Activated naive CD8-positive, alpha-beta T cell treated with anti-CD3 and anti-CD28 coated beads, Interleukin-2, amount 10 ng/mL, durations not matched to agents 7 days and 5 days (primary cell): Measurements from ENCODE around the gene STK10. TPM values are rescaled to one million over a fixed set of nuclear protein-coding genes. Genes with fewer than 3 reads are reported as not detected.
A peak's percentile ranks its signal among the peaks of the same experiment; 100 is the strongest.
"Not testable (repeated sequence)": the region's sequence is repeated elsewhere in the genome, so short reads cannot be mapped to it uniquely, and the experiment has no call there.

Experiments
- ATAC-seq: fragments of 150-1000 bp; cut with Tn5 transposase; one replicate; pipeline ENCODE4 v1.10.0; 2021; ENCODE audit warnings: low read depth, moderate library complexity
- POLR2A ChIA-PET: fragments of 350-600 bp; sonication (Branson Sonifier 250); formaldehyde crosslinking; loops from one replicate; lab custom pipeline; 2021; ENCODE audit warnings: antibody characterized with exemption; lab: Charles Lee
- DNase-seq: peaks from one replicate; pipeline ENCODE4 v3.0.0; 2021
- H3K27ac Mint-ChIP-seq: one replicate; pipeline ENCODE4 v1.8.0; 2022; ENCODE audit warnings: mild to moderate bottlenecking, mixed read lengths
- H3K27me3 Mint-ChIP-seq: one replicate; pipeline ENCODE4 v1.8.0; 2022; ENCODE audit warnings: mild to moderate bottlenecking, moderate library complexity, mixed read lengths
- H3K36me3 Mint-ChIP-seq: one replicate; pipeline ENCODE4 v1.8.0; 2021; ENCODE audit warnings: mild to moderate bottlenecking, mixed read lengths
- H3K4me1 Mint-ChIP-seq: one replicate; pipeline ENCODE4 v1.8.0; 2021; ENCODE audit warnings: mixed read lengths
- H3K4me3 Mint-ChIP-seq: one replicate; pipeline ENCODE4 v1.8.0; 2022; ENCODE audit warnings: mild to moderate bottlenecking, moderate library complexity, mixed read lengths
- H3K9me3 Mint-ChIP-seq: one replicate; pipeline ENCODE4 v1.8.0; 2021; ENCODE audit warnings: mixed read lengths
- total RNA-seq, 2 experiments: library from RNA; stranded (reverse); gene quantifications; one replicate each; pipeline ENCODE4 v1.2.3, GENCODE V29; 2021

STK10 gene
- total RNA-seq, 2 experiments from 2014 or later, result 319 to 320 TPM

GRCh38 chr5:172169216-172169615 is 18.8 kb downstream of the STK10 start:
- Mint-ChIP-seq H3K9me3 (no peaks in the 10 kb centered on the region), H3K4me3 (no peak overlapping the region), H3K27me3 (no peaks in the 10 kb centered on the region), H3K36me3 (peaks cover 37% of the 10 kb centered on the region), H3K4me1 (peaks cover 62% of the 10 kb centered on the region), H3K27ac (peak overlapping the region; percentile 73)
- ATAC-seq, result no peak
- POLR2A ChIA-PET, result interaction anchor here (0.6 to 8.2 kb wide), 3 partner anchors 17 to 1723 kb away, joined by 3 to 217 read pairs (median 6); no protein-coding TSS in a partner anchor
- DNase-seq, result no peak

- Mint-ChIP-seq H3K27me3 (no peaks in the 10 kb centered on the region), H3K4me1 (peaks cover 57% of the 10 kb centered on the region), H3K36me3 (peaks cover 32% of the 10 kb centered on the region), H3K27ac (peak overlapping the region; percentile 34), H3K9me3 (no peaks in the 10 kb centered on the region), H3K4me3 (no peak overlapping the region)
- DNase-seq, result no peak
- POLR2A ChIA-PET, result interaction anchor here (0.8 kb wide), 1 partner anchor 18 kb away, joined by 6 read pairs; no protein-coding TSS in a partner anchor
- ATAC-seq, result no peak
These were observed 19.7 kb downstream of the STK10 start for GRCh38 chr5:172168311-172168710.

GRCh38 chr5:172167895-172168294 is 20.1 kb downstream of the STK10 start:
- DNase-seq, result no peak
- H3K27ac Mint-ChIP-seq, result peak overlapping the region; percentile 34
- H3K4me3 Mint-ChIP-seq, result no peak overlapping the region
- ATAC-seq, result no peak
- no peaks in the 10 kb centered on the region for H3K9me3 Mint-ChIP-seq
- H3K27me3 Mint-ChIP-seq, result no peaks in the 10 kb centered on the region
- POLR2A ChIA-PET, result no interaction called here
- peaks cover 30% of the 10 kb centered on the region for H3K36me3 Mint-ChIP-seq
- H3K4me1 Mint-ChIP-seq, result peaks cover 53% of the 10 kb centered on the region

- Mint-ChIP-seq H3K9me3 (no peaks in the 10 kb centered on the region), H3K4me1 (peaks cover 42% of the 10 kb centered on the region), H3K27me3 (no peaks in the 10 kb centered on the region), H3K27ac (no peak overlapping the region), H3K4me3 (no peak overlapping the region), H3K36me3 (peaks cover 34% of the 10 kb centered on the region)
- no peak for ATAC-seq
- POLR2A ChIA-PET, result interaction anchor here (1.0 kb wide), 1 partner anchor 10 kb away, joined by 3 read pairs; no protein-coding TSS in a partner anchor
- DNase-seq, result no peak
These were observed 21.8 kb downstream of the STK10 start for GRCh38 chr5:172166030-172166826.

GRCh38 chr5:172165465-172165864 is 22.6 kb downstream of the STK10 start:
- POLR2A ChIA-PET, result interaction anchor here (1.0 kb wide), 1 partner anchor 9 kb away, joined by 3 read pairs; no protein-coding TSS in a partner anchor
- ATAC-seq (no peak), DNase-seq (no peak)
- Mint-ChIP-seq H3K4me3 (no peak overlapping the region), H3K36me3 (peaks cover 37% of the 10 kb centered on the region), H3K9me3 (no peaks in the 10 kb centered on the region), H3K27me3 (no peaks in the 10 kb centered on the region), H3K27ac (no peak overlapping the region), H3K4me1 (peaks cover 42% of the 10 kb centered on the region)

GRCh38 chr5:172164769-172165212 is 23.2 kb downstream of the STK10 start:
- Mint-ChIP-seq H3K4me3 (no peak overlapping the region), H3K4me1 (peaks cover 39% of the 10 kb centered on the region), H3K36me3 (peaks cover 33% of the 10 kb centered on the region), H3K9me3 (no peaks in the 10 kb centered on the region), H3K27ac (no peak overlapping the region), H3K27me3 (no peaks in the 10 kb centered on the region)
- POLR2A ChIA-PET, result interaction anchor here (0.8 to 2.9 kb wide), 3 partner anchors 8 to 20 kb away, joined by 3 to 14 read pairs (median 3); no protein-coding TSS in a partner anchor
- no peak for DNase-seq
- no peak for ATAC-seq

DNA sequence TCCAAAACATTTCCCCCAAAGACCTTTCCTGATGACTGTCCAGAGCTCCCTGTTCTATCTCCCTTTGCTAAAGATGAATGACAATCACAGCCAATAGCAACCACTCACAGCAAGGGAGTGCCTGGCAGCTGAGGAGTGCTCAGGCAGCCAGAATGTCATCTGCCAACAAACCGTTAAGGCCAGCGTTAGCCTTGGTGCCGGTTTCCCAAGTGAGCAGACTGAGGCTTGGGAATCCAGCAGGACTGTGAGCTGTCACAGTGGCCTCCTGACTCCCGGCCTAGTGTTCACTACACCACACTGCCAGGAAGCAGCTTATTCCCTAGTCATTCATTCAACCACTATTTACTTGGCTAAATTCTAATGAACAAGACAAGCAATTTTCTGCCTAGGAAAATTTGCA is 24.7 kb downstream of the STK10 start:
- DNase-seq (no peak), ATAC-seq (no peak)
- no peak overlapping the region for H3K27ac Mint-ChIP-seq
- no peak overlapping the region for H3K4me3 Mint-ChIP-seq
- no peaks in the 10 kb centered on the region for H3K9me3 Mint-ChIP-seq
- peaks cover 33% of the 10 kb centered on the region for H3K4me1 Mint-ChIP-seq
- H3K36me3 Mint-ChIP-seq, result peaks cover 31% of the 10 kb centered on the region
- POLR2A ChIA-PET, result interaction anchor here (1.2 to 2.9 kb wide), 3 partner anchors 11 to 23 kb away, joined by 3 to 14 read pairs (median 3); no protein-coding TSS in a partner anchor
- H3K27me3 Mint-ChIP-seq, result no peaks in the 10 kb centered on the region

GRCh38 chr5:172162987-172163343 is 25.1 kb downstream of the STK10 start:
- no peaks in the 10 kb centered on the region for H3K27me3 Mint-ChIP-seq
- H3K4me1 Mint-ChIP-seq, result peaks cover 32% of the 10 kb centered on the region
- H3K9me3 Mint-ChIP-seq, result no peaks in the 10 kb centered on the region
- peaks cover 31% of the 10 kb centered on the region for H3K36me3 Mint-ChIP-seq
- ATAC-seq (no peak), DNase-seq (no peak)
- no peak overlapping the region for H3K4me3 Mint-ChIP-seq
- H3K27ac Mint-ChIP-seq, result no peak overlapping the region
- POLR2A ChIA-PET, result interaction anchor here (1.2 to 2.9 kb wide), 3 partner anchors 11 to 23 kb away, joined by 3 to 14 read pairs (median 3); no protein-coding TSS in a partner anchor

- POLR2A ChIA-PET, result interaction anchor here (0.6 to 2.9 kb wide), 3 partner anchors 8 to 18 kb away, joined by 3 to 14 read pairs (median 3); no protein-coding TSS in a partner anchor
- Mint-ChIP-seq H3K9me3 (no peaks in the 10 kb centered on the region), H3K36me3 (peaks cover 31% of the 10 kb centered on the region), H3K27ac (no peak overlapping the region), H3K4me3 (no peak overlapping the region), H3K27me3 (no peaks in the 10 kb centered on the region), H3K4me1 (peaks cover 33% of the 10 kb centered on the region)
- DNase-seq, result no peak
- ATAC-seq, result no peak
These were observed 25.6 kb downstream of the STK10 start for GRCh38 chr5:172162323-172162986.

DNA sequence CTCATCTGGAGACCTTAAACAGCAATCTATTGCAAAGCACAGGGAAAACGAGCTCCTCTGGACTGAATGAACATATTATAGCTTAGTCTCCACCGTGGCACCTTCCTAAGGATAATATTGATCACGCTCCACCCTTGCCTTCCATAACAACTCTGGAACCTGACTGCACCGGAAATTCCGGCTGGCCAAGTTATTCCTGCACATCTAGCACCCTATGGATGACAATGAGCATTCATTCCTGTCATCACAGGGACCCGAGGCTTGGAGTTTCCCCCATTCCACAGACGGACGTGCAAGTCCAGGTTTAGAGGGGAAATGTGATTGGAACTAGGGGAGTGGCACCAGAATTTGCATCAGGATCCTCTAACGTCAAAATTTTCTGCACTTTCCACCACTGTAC is 27.5 kb downstream of the STK10 start:
- POLR2A ChIA-PET, result interaction anchor here (1.1 to 3.4 kb wide), 2 partner anchors 13 to 26 kb away, joined by 3 to 15 read pairs; no protein-coding TSS in a partner anchor
- no peak overlapping the region for H3K4me3 Mint-ChIP-seq
- H3K27me3 Mint-ChIP-seq, result no peaks in the 10 kb centered on the region
- no peak for DNase-seq
- H3K36me3 Mint-ChIP-seq, result peaks cover 34% of the 10 kb centered on the region
- peaks cover 32% of the 10 kb centered on the region for H3K4me1 Mint-ChIP-seq
- peak overlapping the region; percentile 56 for H3K27ac Mint-ChIP-seq
- ATAC-seq, result no peak
- no peaks in the 10 kb centered on the region for H3K9me3 Mint-ChIP-seq

DNA sequence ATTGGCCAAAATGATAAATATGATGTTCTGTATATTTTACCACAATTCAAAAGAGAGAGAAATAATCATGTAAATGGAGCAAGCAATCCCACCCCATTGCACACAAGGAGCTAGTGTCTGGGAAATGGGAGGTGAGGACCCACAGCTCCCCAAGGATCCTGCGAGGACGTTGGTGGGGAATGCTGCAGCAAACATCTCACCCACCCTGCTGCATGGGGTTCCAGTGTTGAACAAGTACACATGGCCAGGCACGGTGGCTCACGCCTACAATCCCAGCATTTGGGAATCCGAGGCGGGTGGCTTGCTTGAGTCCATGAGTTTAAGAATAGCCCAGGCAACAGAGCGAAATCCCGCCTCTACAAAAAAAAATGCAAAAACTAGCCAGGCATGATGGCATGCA is 29.0 kb downstream of the STK10 start:
- POLR2A ChIA-PET, result interaction anchor here (3.4 kb wide), 1 partner anchor 15 kb away, joined by 15 read pairs; no protein-coding TSS in a partner anchor

DNA sequence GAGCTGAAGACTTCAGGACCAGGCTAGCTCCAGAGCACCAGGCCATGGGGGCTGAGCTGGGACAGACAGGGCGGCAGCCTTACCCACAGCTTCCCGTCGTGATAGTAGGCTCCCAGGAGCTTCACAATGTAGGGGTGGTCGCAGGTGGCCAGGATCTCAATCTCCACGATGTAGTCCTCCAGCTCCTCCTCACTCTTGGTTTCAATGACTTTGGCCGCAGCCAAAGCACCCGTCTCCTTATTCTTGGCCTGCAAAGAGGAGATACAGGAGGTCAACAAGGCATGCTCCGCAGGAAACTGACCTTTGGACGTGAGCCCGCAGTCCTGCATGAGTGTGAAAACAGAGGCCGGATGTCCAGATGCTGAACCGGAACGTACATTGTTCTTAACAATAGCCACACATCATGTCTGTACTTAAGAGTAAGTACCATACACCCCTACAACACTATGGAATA is 31.5 kb downstream of the STK10 start:
- no peaks in the 10 kb centered on the region for H3K9me3 Mint-ChIP-seq
- peaks cover 43% of the 10 kb centered on the region for H3K4me1 Mint-ChIP-seq
- POLR2A ChIA-PET, result interaction anchor here (0.9 to 1.1 kb wide), 3 partner anchors 9 to 41 kb away, joined by 3 to 4 read pairs (median 3); no protein-coding TSS in a partner anchor
- ATAC-seq (no peak), DNase-seq (no peak)
- H3K4me3 Mint-ChIP-seq, result no peak overlapping the region
- peaks cover 54% of the 10 kb centered on the region for H3K36me3 Mint-ChIP-seq
- H3K27me3 Mint-ChIP-seq, result no peaks in the 10 kb centered on the region
- peak overlapping the region; percentile 4 for H3K27ac Mint-ChIP-seq

More for the DNA sequence above, 29.0 kb downstream of the STK10 start:
- no peaks in the 10 kb centered on the region for H3K27me3 Mint-ChIP-seq
- ATAC-seq, result no peak
- DNase-seq, result no peak
- H3K4me3 Mint-ChIP-seq, result no peak overlapping the region
- H3K9me3 Mint-ChIP-seq, result no peaks in the 10 kb centered on the region
- peaks cover 42% of the 10 kb centered on the region for H3K36me3 Mint-ChIP-seq
- peak overlapping the region; percentile 47 for H3K27ac Mint-ChIP-seq
- peaks cover 31% of the 10 kb centered on the region for H3K4me1 Mint-ChIP-seq

GRCh38 chr5:172155101-172155500 is 32.9 kb downstream of the STK10 start:
- POLR2A ChIA-PET, result interaction anchor here (0.6 to 1.1 kb wide), 2 partner anchors 24 to 133 kb away, joined by 3 to 5 read pairs; no protein-coding TSS in a partner anchor
- not testable (repeated sequence) for H3K9me3 Mint-ChIP-seq, H3K4me3 Mint-ChIP-seq, H3K27ac Mint-ChIP-seq, ATAC-seq, H3K27me3 Mint-ChIP-seq, DNase-seq
- peaks cover 56% of the 10 kb centered on the region for H3K36me3 Mint-ChIP-seq
- H3K4me1 Mint-ChIP-seq, result peaks cover 48% of the 10 kb centered on the region
